ENCODE results near the gene NXPH3.

DNA sequence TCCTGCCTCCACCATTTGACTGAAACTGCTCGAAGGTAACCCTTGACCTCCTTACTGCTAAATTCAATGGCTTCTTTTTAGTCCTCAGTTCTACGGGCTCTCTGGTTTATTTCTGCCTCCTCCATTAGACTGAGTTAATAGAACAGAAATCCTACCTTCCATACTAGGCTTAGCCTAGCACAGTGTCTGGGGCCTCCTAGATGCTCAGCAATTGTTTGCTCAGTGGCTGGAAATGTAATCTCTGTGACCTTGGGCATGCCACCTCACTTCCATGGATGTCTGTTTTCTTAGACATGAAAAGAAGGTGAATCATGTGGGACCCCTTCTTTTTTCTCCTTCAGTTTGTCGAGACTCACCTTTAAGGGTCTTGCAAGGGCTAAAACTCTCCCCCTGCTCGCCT lies 19.7 kb downstream of the NXPH3 start:
- TF ChIP-seq POLR2A (IDR thresholded peaks at IDR 0.05) (no peak), CTCF (IDR thresholded peaks at IDR 0.05) (no peak)

Measured in Peyer's patch (tissue), 4 donors.